GM12892 (cell line): ENCODE measurements around the gene CGNL1. TPM values are rescaled to one million over a fixed set of nuclear protein-coding genes. Genes with fewer than 3 reads are reported as not detected.

Source experiments
- DNase-seq: peaks from one replicate; pipeline ENCODE4 v3.0.0; 2011; ENCODE audit not compliant: insufficient read length
- FAIRE-seq: peaks from 2 replicates; lab custom pipeline; 2011; peaks lifted over from hg19 to GRCh38; lab: Jason Lieb, UNC
- POLR2A ChIP-seq: IDR thresholded peaks from 2 replicates; pipeline ENCODE4 v1.6.1; 2011; ENCODE audit warnings: low read depth, low read length, control low read depth
- POLR2AphosphoS5 ChIP-seq: IDR thresholded peaks from 2 replicates; pipeline ENCODE4 v1.6.1; 2011; ENCODE audit warnings: low read depth, low read length, control low read depth
- TAF1 ChIP-seq: IDR thresholded peaks from 2 replicates; pipeline ENCODE4 v1.6.1; 2011; ENCODE audit warnings: low read depth, mild to moderate bottlenecking, control low read depth, low read length, borderline replicate concordance
- polyA plus RNA-seq: library from polyadenylated mRNA; unstranded; fragments of >200 nt; gene quantifications from one replicate; pipeline ENCODE4 v1.2.1, GENCODE V29; 2012; ENCODE audit warnings: missing spikeins, inconsistent platforms; ENCODE audit not compliant: missing spikeins

Gene CGNL1, protein sequence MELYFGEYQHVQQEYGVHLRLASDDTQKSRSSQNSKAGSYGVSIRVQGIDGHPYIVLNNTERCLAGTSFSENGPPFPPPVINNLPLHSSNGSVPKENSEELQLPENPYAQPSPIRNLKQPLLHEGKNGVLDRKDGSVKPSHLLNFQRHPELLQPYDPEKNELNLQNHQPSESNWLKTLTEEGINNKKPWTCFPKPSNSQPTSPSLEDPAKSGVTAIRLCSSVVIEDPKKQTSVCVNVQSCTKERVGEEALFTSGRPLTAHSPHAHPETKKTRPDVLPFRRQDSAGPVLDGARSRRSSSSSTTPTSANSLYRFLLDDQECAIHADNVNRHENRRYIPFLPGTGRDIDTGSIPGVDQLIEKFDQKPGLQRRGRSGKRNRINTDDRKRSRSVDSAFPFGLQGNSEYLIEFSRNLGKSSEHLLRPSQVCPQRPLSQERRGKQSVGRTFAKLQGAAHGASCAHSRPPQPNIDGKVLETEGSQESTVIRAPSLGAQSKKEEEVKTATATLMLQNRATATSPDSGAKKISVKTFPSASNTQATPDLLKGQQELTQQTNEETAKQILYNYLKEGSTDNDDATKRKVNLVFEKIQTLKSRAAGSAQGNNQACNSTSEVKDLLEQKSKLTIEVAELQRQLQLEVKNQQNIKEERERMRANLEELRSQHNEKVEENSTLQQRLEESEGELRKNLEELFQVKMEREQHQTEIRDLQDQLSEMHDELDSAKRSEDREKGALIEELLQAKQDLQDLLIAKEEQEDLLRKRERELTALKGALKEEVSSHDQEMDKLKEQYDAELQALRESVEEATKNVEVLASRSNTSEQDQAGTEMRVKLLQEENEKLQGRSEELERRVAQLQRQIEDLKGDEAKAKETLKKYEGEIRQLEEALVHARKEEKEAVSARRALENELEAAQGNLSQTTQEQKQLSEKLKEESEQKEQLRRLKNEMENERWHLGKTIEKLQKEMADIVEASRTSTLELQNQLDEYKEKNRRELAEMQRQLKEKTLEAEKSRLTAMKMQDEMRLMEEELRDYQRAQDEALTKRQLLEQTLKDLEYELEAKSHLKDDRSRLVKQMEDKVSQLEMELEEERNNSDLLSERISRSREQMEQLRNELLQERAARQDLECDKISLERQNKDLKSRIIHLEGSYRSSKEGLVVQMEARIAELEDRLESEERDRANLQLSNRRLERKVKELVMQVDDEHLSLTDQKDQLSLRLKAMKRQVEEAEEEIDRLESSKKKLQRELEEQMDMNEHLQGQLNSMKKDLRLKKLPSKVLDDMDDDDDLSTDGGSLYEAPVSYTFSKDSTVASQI
- 0.04 TPM for polyA plus RNA-seq

DNA sequence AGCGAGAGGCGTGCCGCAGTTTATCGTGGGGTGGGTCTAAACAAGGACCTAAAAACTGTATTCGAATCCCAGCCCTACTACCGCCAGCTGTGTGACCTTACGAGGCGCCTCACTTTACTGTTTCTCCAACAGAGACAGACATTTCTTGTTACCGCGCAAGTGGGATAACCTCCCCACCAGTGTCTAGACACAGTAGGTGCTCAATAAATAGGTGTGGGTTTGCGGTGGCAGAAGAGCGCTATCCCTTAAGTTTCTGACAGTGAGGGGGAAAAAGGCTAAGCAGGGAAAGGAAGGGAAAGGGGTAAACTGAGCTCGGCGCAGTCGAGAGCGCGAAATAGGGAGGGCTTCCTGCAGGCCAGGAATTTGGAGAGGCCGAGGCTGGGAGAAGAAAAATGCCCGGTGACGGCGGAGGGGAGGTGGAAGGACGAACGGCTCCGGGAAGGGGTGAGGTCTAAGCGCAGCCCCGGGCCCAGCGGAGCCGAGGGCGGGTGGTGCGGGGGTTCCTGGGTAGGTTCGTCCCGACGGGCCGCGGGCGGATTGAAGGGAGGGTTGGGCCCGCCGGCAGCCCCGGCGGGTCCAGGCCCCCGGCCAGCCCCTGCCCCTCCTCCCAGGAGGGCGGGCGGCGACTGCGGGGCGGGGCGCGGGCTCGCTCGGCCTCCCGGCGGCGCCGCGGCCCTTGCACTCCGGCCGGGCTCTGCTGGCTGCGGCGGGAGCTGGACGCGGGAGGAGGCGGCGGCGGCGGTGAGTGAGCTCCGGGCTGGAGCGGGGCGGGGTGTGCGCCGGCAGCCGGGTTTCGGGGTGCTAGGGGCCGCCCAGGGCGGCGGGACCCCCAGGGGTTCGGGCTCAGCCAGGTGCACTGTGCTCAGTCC, at the start of gene CGNL1:
Gene CGNL1 (plus strand): TSS at position 679 of the 869 bp plus-strand sequence. CDS start 61,495 bp downstream, outside the sequence.
- DNase-seq (no peak), FAIRE-seq (no peak)
- no peak for TF ChIP-seq POLR2AphosphoS5

DNA sequence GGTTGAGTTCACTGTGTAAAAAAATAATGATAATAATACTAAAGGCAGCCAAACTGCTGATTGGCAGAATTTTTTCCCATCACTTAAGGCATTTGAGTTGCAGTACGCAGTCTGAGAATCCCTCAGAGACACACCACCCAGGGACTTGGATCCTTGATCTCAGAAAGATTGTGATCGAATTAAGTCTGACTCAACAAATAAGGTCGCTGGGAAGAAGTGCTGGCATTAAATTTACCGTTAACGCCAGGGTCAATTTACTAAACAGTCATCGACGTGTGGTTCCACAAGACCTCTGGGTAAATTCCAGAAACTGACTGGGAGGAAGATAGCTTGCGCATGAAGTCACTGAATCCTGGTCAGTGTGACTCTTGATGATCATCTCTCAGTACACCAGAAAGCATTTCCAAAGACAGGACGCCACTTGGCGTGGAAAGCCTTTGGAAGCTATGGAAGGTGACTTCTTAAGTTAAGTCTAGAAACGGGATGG, 48.3 kb upstream of the CGNL1 start:
- FAIRE-seq = no peak
- TF ChIP-seq POLR2A (no peak), POLR2AphosphoS5 (no peak), TAF1 (no peak)
- no peak for DNase-seq

DNA sequence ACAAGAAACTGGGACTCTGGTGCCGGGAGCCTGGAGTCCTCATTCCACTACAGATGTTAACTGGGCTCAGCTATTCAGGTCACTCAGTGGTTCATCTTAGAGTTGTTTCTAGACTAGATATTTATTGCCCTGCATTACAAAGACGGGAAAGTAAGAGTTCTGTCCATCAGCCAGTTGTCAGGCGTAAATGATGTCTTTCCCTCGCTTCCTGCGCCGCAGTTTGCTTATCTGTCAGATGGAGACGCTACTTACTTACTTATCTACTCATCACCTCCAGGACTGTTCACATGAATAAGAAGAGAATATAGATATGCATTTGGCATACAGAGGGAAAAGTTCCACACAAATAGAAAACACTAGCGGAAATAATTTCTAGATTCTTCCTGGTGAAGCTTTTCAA, 47.8 kb upstream of the CGNL1 start:
- FAIRE-seq (no peak), DNase-seq (no peak)
- TF ChIP-seq POLR2AphosphoS5 (no peak), TAF1 (no peak), POLR2A (no peak)

DNA sequence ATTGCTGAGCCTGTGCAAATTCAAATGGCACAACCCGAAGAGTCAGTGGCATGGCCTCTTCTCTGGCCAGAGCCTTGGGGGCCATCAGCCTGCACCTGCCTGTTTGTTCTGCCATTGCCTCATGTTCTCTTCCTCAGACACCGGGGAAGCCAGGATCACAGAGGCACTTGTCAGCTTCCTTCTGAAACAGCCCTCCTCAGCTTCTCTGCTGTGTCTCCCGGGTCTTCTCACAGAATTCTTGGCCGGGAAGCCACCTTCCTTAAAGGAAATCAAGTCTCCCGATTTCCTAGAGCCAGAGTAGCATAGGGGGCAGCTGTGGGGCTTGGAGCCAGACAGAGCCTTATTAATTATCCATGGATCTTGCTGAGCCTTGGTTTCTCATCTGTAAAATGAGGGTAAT, 47.4 kb upstream of the CGNL1 start:
- FAIRE-seq (no peak), DNase-seq (no peak)
- no peak for TF ChIP-seq POLR2AphosphoS5
- no peak for TF ChIP-seq TAF1
- no peak for TF ChIP-seq POLR2A

DNA sequence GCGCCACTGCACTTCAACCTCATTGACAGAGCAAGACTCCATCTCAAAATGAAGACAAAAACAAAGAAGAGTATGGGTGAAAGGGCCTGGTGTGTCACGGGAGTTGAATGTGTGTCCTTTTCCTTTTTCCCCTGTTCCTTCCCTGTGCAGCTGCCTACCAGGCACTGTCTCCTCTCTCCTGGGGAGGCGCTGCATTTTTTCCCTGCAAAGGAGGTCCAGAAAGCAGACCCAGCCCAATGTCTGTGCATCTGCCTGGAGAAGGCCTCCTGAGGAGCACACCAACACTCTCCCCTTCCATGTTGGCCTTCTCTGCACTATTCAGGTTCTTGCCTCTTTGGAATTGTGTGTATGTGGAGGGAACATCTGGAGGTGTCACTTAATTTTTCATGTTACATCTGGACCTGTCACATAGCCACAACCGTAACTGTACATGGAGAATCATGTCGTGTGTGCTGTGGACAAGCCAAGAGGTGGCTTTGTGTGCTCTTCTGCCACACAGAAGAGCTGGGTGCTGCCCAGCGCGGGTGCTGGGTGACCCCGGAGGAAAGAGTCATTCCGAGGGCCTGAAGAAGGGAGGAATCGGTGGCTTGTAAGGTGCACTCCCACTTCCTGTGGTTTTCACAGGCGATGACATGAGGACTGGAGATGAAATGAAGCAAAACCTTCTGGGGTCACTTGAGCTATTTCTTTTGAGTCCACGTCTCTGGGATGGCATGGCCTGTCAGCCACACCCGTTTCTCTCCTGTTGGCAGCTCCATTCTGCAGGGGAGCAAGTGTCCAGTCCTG, 46.5 kb upstream of the CGNL1 start:
- FAIRE-seq (no peak), DNase-seq (no peak)
- no peak for TF ChIP-seq POLR2AphosphoS5

DNA sequence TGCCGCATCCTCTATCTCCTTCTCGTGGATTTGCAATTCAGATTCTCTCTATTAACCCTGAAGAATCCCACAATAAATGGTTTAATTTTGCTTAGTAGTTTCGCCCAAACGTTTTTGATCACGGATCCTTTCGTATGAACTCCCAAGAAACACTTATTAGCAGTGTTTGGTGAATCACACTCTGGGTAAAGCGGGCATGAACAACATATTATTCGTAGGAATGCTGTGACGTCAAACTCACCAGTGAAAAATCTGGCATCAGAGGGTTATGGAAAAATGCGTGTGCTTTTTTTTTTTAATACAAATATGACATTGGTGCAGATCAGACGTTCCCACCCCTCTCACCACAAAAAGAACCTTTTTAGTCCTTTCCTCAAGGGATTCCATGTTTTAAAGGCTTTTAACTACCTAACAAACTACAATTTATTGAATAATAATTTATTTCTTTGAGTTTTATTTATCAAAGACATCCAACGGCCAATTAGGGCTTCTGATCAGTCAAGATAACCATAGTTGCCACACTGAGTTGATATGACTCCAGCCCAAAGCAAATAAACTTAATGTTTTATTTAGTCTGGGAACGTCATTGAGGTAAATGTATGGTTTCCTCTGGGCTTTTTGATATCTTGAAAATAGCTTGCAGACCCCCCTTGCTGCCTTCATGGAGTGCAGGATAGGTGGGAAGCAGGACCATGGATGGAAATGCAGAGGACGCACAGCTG, 45.5 kb upstream of the CGNL1 start:
- TF ChIP-seq TAF1 (no peak), POLR2AphosphoS5 (no peak), POLR2A (no peak)
- no peak for FAIRE-seq
- no peak for DNase-seq

DNA sequence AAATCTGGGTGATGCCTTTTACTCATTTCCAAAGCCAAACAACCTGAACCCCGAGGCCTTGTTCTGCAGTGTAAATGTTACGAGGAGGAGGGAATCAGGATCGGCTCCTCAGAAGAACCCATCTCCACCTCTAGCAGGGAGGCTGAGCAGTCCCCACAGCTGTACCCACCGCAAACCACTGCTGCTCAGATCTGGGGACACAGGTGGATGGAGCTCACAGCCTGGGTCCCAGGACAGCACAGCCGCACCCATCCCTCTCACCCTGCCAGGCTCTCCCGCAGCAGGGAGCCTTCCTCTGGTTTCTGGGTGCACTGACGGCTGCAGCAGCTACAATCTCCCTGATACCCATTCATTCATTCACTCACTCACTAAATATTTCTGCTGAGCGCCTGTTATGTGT, 44.0 kb upstream of the CGNL1 start:
- no peak for FAIRE-seq
- no peak for TF ChIP-seq TAF1
- TF ChIP-seq POLR2AphosphoS5 = no peak
- no peak for TF ChIP-seq POLR2A
- DNase-seq = no peak

DNA sequence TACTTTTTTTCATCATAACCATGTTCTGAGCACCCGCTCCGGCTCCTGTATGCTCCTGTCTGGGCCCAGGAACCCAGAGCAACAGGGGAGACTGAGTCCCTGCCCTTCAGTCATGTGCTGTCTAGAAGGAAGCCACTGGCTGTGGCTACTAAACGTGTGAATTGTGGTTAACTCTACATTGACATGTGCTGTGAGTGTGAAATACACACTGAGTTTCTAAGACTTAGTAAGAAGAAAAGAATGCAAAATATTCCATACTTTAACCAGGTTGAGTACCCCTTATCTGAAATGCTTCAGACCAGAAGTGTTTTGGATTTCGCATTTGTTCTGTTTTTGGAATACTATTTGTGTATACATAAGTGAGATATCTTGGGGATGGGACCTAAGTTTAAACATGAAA, 42.8 kb upstream of the CGNL1 start:
- DNase-seq (no peak), FAIRE-seq (no peak)
- no peak for TF ChIP-seq POLR2AphosphoS5
- no peak for TF ChIP-seq POLR2A
- TF ChIP-seq TAF1 = no peak

DNA sequence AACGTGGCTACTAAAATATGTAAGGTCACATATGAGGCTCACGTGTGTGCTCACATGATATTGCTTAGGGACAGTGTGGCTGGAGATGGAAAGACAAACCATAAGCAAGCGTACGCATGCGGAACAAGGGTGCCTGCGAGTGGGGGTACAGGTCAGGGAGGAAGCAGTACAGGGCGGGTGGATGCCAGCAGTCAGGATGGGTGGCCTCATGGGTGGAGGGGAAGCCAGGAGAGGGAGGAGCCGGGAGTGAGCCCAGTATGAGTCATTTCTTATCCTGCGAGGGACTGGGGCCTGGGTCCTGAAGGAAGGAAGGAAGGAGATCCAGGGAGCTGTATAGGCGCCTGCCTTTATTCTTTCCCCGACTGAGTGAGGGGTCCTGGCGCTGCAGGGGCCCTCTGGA, 42.0 kb upstream of the CGNL1 start:
- FAIRE-seq = no peak
- TF ChIP-seq POLR2AphosphoS5 = no peak
- TF ChIP-seq TAF1 = no peak
- TF ChIP-seq POLR2A = no peak
- DNase-seq = no peak
